RWPE1 (cell line): ENCODE results near the gene TMEM267.

ENCODE experiments used
- CTCF ChIA-PET: fragments of 350-600 bp; sonication (Branson Sonifier 250); formaldehyde crosslinking; extraction: SDS; loops from one replicate; lab custom pipeline; 2021; lab: Yijun Ruan, JAX
- POLR2A ChIA-PET: fragments of 400-600 bp; formaldehyde crosslinking; extraction: SDS; loops from one replicate; lab custom pipeline; 2020; ENCODE audit warnings: antibody characterized with exemption; ENCODE audit not compliant: low non-redundant PET; lab: Yijun Ruan, JAX
- DNase-seq: peaks from one replicate; pipeline ENCODE4 v3.0.0; 2012; ENCODE audit warnings: low spot score
- H3K27ac ChIP-seq: fragments of 450-650 bp; 2 replicates; pipeline ENCODE4 v1.5.1; 2017
- CTCF ChIP-seq: fragments of 450-650 bp; conservative IDR thresholded peaks from 2 replicates; pipeline ENCODE4 v1.5.1; 2017; ENCODE audit warnings: low read depth, mild to moderate bottlenecking

TMEM267 gene

DNA sequence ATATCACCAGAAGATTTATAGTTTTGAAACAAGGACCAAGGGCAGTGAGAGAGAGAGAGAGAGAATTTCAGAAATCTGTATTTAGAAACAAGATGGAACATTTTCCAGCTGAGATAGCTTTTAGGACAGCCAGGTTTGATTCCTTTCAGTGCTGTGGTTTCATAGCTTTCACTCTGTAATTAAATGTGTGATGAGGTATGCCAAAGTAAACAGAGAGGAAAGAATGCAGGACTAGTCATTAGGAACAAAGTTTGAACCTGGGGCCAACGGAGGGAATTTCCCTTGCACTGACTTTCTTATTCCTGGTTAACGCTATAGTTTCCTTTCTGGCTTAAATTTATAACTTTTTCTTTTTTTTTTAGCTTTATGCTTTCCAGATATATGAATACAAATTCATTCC lies 61.5 kb downstream of the TMEM267 start:
- ChIA-PET POLR2A (no interaction called here), CTCF (no interaction called here)
- DNase-seq: peak; percentile 85
- no peak overlapping the region for H3K27ac ChIP-seq
- no peak for TF ChIP-seq CTCF

- TF ChIP-seq CTCF: no peak
- CTCF ChIA-PET: interaction anchor here (0.6 kb wide), 1 partner anchor 131 kb away, joined by 3 read pairs; no protein-coding TSS in a partner anchor
- no peak for DNase-seq
- H3K27ac ChIP-seq: peak overlapping the region; percentile 56
- POLR2A ChIA-PET: no interaction called here
Observed at GRCh38 chr5:43421450-43422133, 62.1 kb downstream of the TMEM267 start.

DNA sequence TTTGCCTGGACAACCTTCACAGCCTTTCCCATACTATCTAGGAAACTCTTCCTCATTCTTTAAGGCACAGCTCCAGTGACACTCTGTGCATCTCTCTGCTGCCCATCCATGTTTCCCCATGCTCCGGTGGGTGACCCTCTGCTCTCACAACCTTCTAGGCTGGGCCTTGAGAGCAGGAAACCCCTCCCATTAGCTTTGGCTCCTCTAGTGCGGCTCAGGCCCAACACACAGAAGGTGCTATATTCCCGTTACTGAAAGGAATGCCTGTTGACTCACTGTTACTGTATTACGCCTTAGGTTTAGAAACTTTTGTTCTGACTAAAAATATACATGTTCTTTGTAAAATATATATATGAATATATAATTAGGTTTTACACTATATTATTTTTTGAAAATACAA lies 63.4 kb downstream of the TMEM267 start:
- TF ChIP-seq CTCF: no peak
- H3K27ac ChIP-seq: no peak overlapping the region
- CTCF ChIA-PET: no interaction called here
- DNase-seq: no peak
- POLR2A ChIA-PET: no interaction called here

- CTCF ChIA-PET: no interaction called here
- no peak for DNase-seq
- POLR2A ChIA-PET: no interaction called here
- no peak overlapping the region for H3K27ac ChIP-seq
- no peak for TF ChIP-seq CTCF
Observed at GRCh38 chr5:43418561-43418960, 65.1 kb downstream of the TMEM267 start.

GRCh38 chr5:43416803-43417394 lies 66.8 kb downstream of the TMEM267 start:
- TF ChIP-seq CTCF: no peak
- ChIA-PET CTCF (no interaction called here), POLR2A (no interaction called here)
- no peak overlapping the region for H3K27ac ChIP-seq
- no peak for DNase-seq

- CTCF ChIA-PET: interaction anchor here (0.6 kb wide), 1 partner anchor 18 kb away, joined by 3 read pairs; no protein-coding TSS in a partner anchor
- POLR2A ChIA-PET: no interaction called here
- no peak overlapping the region for H3K27ac ChIP-seq
- no peak for TF ChIP-seq CTCF
- no peak for DNase-seq
Observed at GRCh38 chr5:43415935-43416802, 67.5 kb downstream of the TMEM267 start.
